Skin epidermis (tissue), 12 donors: ENCODE data around the gene NEURL1.
"Not testable (repeated sequence)": the region's sequence is repeated elsewhere in the genome, so short reads cannot be mapped to it uniquely, and the experiment has no call there.

Source experiments
- H3K27ac ChIP-seq, 21 experiments: fragments of 200-600 bp; sonication (generic) in 11 of 21; one replicate each; pipeline ENCODE4 v1.5.0; 2020; ENCODE audit warnings: mild to moderate bottlenecking in 3 of 21, inconsistent platforms in 2 of 21, moderate library complexity in 2 of 21
- H3K4me3 ChIP-seq, 7 experiments: fragments of 200-600 bp; sonication (generic) in 2 of 7; one replicate each; pipeline ENCODE4 v1.5.0; 2020; ENCODE audit warnings: inconsistent platforms in 2 of 7, mild to moderate bottlenecking in 2 of 7, moderate library complexity in 1 of 7

NEURL1 gene

GRCh38 chr10:103627111-103627892 is 133.8 kb downstream of the NEURL1 start:
- H3K27ac ChIP-seq: no peak overlapping the region
- no peak overlapping the region for H3K4me3 ChIP-seq

- Histone ChIP-seq H3K4me3 (no peak overlapping the region), H3K27ac (no peak overlapping the region)
These were observed 134.4 kb downstream of the NEURL1 start for GRCh38 chr10:103627893-103628292.

- H3K27ac ChIP-seq: peak overlapping the region in 1 of 21 experiments; percentile 28
These were observed 136.1 kb downstream of the NEURL1 start for GRCh38 chr10:103629581-103629980.

GRCh38 chr10:103630156-103630555 is 136.7 kb downstream of the NEURL1 start:
- no peak overlapping the region for H3K4me3 ChIP-seq
- peak overlapping the region in 1 of 21 experiments; percentile 28 for H3K27ac ChIP-seq

More at GRCh38 chr10:103629581-103629980, 136.1 kb downstream of the NEURL1 start:
- H3K4me3 ChIP-seq: no peak overlapping the region

GRCh38 chr10:103632247-103632642 is 138.7 kb downstream of the NEURL1 start:
- peak overlapping the region in 1 of 21 experiments; percentile 42 for H3K27ac ChIP-seq

GRCh38 chr10:103632871-103633270 is 139.4 kb downstream of the NEURL1 start:
- not testable (repeated sequence) for H3K4me3 ChIP-seq

More at GRCh38 chr10:103632247-103632642, 138.7 kb downstream of the NEURL1 start:
- no peak overlapping the region for H3K4me3 ChIP-seq

GRCh38 chr10:103633846-103634245 is 140.3 kb downstream of the NEURL1 start:
- Histone ChIP-seq H3K27ac (no peak overlapping the region), H3K4me3 (no peak overlapping the region)

More at GRCh38 chr10:103632871-103633270, 139.4 kb downstream of the NEURL1 start:
- peak overlapping the region in 1 of 21 experiments; percentile 32 for H3K27ac ChIP-seq

GRCh38 chr10:103635580-103635979 is 142.1 kb downstream of the NEURL1 start:
- H3K27ac ChIP-seq: peak overlapping the region in 5 of 21 experiments; percentile 4 to 50 (median 8)
- no peak overlapping the region for H3K4me3 ChIP-seq

- peak overlapping the region in 8 of 21 experiments; percentile 10 to 67 (median 46) for H3K27ac ChIP-seq
- H3K4me3 ChIP-seq: no peak overlapping the region
These were observed 143.0 kb downstream of the NEURL1 start for GRCh38 chr10:103636492-103636891.

- H3K27ac ChIP-seq: peak overlapping the region in 14 of 21 experiments; percentile 25 to 80 (median 50)
- no peak overlapping the region for H3K4me3 ChIP-seq
These were observed 143.5 kb downstream of the NEURL1 start for GRCh38 chr10:103637011-103637410.

GRCh38 chr10:103637927-103638557 is 144.5 kb downstream of the NEURL1 start:
- H3K4me3 ChIP-seq: no peak overlapping the region
- peak overlapping the region in 18 of 21 experiments; percentile 23 to 80 (median 56) for H3K27ac ChIP-seq

GRCh38 chr10:103638948-103639347 is 145.4 kb downstream of the NEURL1 start:
- Histone ChIP-seq H3K4me3 (no peak overlapping the region), H3K27ac (peak overlapping the region in 5 of 21 experiments; percentile 36 to 64 (median 60))

GRCh38 chr10:103640436-103641181 is 147.1 kb downstream of the NEURL1 start:
- peak overlapping the region in 4 of 21 experiments; percentile 6 to 56 (median 26) for H3K27ac ChIP-seq

GRCh38 chr10:103641326-103641725 is 147.8 kb downstream of the NEURL1 start:
- no peak overlapping the region for H3K4me3 ChIP-seq
- H3K27ac ChIP-seq: peak overlapping the region in 7 of 21 experiments; percentile 2 to 56 (median 23)

More at GRCh38 chr10:103640436-103641181, 147.1 kb downstream of the NEURL1 start:
- no peak overlapping the region for H3K4me3 ChIP-seq
